ENCODE results near the gene TBX2. TPM values are rescaled to one million over a fixed set of nuclear protein-coding genes. Genes with fewer than 3 reads are reported as not detected.
A peak's percentile ranks its signal among the peaks of the same experiment; 100 is the strongest.

Gene TBX2
- total and polyA plus RNA-seq, 2 donors (not counting 1 experiment from before 2014, with no cell fraction given) = 40.5 to 148 TPM

DNA sequence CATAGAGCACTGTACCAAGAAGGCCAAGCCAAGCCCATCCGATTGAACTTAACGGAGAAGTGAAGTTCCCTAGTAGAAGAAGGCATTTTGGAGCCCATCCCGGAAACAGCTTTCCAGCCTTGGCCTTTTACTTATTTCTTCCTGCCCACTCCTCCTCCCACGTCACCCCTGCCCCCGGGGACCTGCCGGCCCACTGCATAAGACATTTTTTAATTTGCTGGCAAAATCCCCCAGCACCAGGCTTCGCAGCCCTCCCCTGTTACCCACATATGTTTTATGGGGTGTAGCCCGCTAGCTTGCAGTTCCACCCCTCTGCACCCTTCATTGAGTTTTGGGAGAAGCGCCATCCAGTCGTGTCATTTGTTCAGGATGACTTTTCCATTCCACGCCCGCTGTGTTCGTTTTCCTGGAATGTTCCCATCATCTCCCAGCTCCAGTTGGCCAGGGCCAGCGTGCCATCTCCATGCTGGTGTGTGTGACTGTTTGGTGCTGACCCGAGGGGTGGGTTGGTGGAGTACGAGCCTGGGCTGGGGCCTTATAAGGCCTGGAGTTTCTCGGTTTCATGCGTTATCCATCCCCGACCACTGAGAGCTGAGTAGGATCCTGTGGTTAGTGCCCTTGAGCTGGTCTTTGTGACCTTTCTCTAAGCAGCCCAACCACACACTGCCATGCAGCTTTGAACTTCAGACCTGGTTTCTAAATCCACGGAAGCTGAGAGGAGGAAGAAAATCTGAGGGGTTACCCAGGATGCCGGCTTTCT, 20.0 kb upstream of the TBX2 start:
- Histone ChIP-seq H3K4me1 (ENCODE audit: control insufficient read depth, extremely low read depth, insufficient read depth, low read length) (peaks cover 31% of the 10 kb centered on the region), H3K36me3 (ENCODE audit: control insufficient read depth, insufficient read depth, low read length) (no peaks in the 10 kb centered on the region), H3K79me2 (ENCODE audit: control insufficient read depth, insufficient read depth, low read length) (no peaks in the 10 kb centered on the region), H4K20me1 (ENCODE audit: control insufficient read depth, extremely low read depth, insufficient read depth, low read length) (no peaks in the 10 kb centered on the region), H3K27me3 (ENCODE audit: control insufficient read depth, insufficient read depth, low read length) (no peaks in the 10 kb centered on the region), H3K9ac (ENCODE audit: insufficient read depth, low read length) (no peak overlapping the region), H3K4me2 (ENCODE audit: extremely low read depth, insufficient read depth, low read length) (peak overlapping the region; percentile 40), H3K4me3 (replicated peaks in 1 of 4; ENCODE audit: control extremely low read depth in 1 of 4, insufficient read depth in 1 of 4, low read depth in 3 of 4, low read length in 4 of 4) (no peak overlapping the region), H3K9me3 (ENCODE audit: control insufficient read depth, insufficient read depth, low read depth, low read length) (no peaks in the 10 kb centered on the region), H3K27ac (ENCODE audit: insufficient read depth, low read length) (peak overlapping the region; percentile 50), H2AFZ (ENCODE audit: low read length) (peak overlapping the region; percentile 21)
- no peak for TF ChIP-seq EZH2 (IDR thresholded peaks at IDR 0.05; ENCODE audit: low read length, missing control alignments)
- TF ChIP-seq, protein P1, sequence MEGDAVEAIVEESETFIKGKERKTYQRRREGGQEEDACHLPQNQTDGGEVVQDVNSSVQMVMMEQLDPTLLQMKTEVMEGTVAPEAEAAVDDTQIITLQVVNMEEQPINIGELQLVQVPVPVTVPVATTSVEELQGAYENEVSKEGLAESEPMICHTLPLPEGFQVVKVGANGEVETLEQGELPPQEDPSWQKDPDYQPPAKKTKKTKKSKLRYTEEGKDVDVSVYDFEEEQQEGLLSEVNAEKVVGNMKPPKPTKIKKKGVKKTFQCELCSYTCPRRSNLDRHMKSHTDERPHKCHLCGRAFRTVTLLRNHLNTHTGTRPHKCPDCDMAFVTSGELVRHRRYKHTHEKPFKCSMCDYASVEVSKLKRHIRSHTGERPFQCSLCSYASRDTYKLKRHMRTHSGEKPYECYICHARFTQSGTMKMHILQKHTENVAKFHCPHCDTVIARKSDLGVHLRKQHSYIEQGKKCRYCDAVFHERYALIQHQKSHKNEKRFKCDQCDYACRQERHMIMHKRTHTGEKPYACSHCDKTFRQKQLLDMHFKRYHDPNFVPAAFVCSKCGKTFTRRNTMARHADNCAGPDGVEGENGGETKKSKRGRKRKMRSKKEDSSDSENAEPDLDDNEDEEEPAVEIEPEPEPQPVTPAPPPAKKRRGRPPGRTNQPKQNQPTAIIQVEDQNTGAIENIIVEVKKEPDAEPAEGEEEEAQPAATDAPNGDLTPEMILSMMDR (conservative IDR thresholded peaks at IDR 0.05 in 1 of 2, IDR thresholded peaks at IDR 0.05 in 1 of 2; ENCODE audit: low read depth in 1 of 2, low read length in 2 of 2) = no peak
- no peak for DNase-seq (ENCODE audit: low read depth in 2 of 2)

DNA sequence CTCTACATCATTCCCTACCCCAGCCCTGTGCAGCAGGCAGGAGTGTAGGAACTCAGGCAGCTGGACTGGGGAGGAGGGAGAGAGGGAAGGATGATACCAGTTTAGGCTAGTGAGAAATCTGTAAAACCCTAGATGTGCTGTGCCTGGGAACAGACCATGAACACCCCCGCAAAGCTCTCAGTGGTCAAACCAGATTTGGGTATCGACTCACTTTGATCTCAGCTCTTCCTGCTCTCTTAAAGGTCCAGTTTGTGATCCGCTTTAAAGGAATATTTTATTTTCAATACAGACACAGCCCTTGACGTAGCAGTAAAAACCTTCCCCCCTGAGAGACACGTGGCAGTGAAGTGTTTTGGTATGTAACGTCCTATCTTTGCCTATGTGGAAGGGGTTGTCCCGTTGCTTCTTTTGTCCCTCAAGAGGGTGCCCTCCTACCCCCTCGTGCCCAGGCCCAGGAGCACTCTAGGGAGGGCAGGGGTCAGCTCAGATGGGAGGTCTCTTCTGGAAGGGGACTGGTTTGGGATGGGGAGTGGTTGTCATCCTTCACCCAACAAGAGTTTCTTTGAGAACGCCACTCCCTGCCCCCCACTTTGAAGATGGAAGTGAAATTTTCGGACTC, 19.3 kb upstream of the TBX2 start:
- Histone ChIP-seq H4K20me1 (ENCODE audit: control insufficient read depth, extremely low read depth, insufficient read depth, low read length) (no peaks in the 10 kb centered on the region), H3K9ac (ENCODE audit: insufficient read depth, low read length) (no peak overlapping the region), H3K79me2 (ENCODE audit: control insufficient read depth, insufficient read depth, low read length) (no peaks in the 10 kb centered on the region), H3K27me3 (ENCODE audit: control insufficient read depth, insufficient read depth, low read length) (no peaks in the 10 kb centered on the region), H3K4me1 (ENCODE audit: control insufficient read depth, extremely low read depth, insufficient read depth, low read length) (peaks cover 31% of the 10 kb centered on the region), H3K4me3 (replicated peaks in 1 of 4; ENCODE audit: control extremely low read depth in 1 of 4, insufficient read depth in 1 of 4, low read depth in 3 of 4, low read length in 4 of 4) (no peak overlapping the region), H3K9me3 (ENCODE audit: control insufficient read depth, insufficient read depth, low read depth, low read length) (no peaks in the 10 kb centered on the region), H2AFZ (ENCODE audit: low read length) (peak overlapping the region; percentile 21), H3K27ac (ENCODE audit: insufficient read depth, low read length) (peak overlapping the region; percentile 50), H3K36me3 (ENCODE audit: control insufficient read depth, insufficient read depth, low read length) (no peaks in the 10 kb centered on the region), H3K4me2 (ENCODE audit: extremely low read depth, insufficient read depth, low read length) (peak overlapping the region; percentile 40)
- no peak for DNase-seq (ENCODE audit: low read depth in 2 of 2)
- no peak for TF ChIP-seq EZH2 (IDR thresholded peaks at IDR 0.05; ENCODE audit: low read length, missing control alignments)
- TF ChIP-seq, protein P1 (conservative IDR thresholded peaks at IDR 0.05 in 1 of 2, IDR thresholded peaks at IDR 0.05 in 1 of 2; ENCODE audit: low read depth in 1 of 2, low read length in 2 of 2) = no peak

DNA sequence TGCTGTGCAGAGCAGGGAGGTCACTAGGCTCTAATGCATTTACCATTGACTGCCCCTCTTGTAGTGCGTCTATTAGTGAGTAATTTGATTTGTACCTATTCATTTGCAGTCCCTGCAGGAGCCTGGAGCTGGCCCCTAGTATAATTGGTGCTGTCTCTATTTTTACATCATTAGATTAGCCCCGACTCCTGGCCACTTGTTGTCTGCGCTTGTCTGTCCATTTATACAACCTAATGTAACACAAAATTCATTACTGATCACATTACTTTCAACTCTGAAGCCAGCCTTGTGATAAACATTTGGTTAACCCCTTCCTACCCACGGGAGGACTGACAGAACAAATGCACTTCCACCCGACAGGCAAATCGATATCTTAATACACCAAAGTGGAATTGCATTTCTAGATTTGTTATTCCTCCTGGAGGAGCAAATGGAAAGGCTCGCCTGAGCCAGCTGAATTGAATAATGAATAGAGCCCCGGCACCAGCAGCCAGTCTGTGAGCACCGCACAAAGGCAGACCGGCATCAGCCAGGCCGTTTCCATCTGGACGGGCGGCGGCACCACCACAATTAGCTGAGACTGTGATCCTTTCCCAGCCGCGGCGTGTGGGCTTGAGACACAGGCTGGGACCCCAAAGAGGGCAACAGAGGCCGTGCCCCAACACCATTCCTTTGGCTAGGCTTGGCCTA, 18.7 kb upstream of the TBX2 start:
- peak overlapping the region; percentile 50 for H3K27ac ChIP-seq (ENCODE audit: insufficient read depth, low read length)

More for the DNA sequence above, 18.7 kb upstream of the TBX2 start:
- no peaks in the 10 kb centered on the region for H3K27me3 ChIP-seq (ENCODE audit: control insufficient read depth, insufficient read depth, low read length)
- H3K4me3 ChIP-seq (replicated peaks in 1 of 4; ENCODE audit: control extremely low read depth in 1 of 4, insufficient read depth in 1 of 4, low read depth in 3 of 4, low read length in 4 of 4) = no peak overlapping the region
- H3K36me3 ChIP-seq (ENCODE audit: control insufficient read depth, insufficient read depth, low read length) = no peaks in the 10 kb centered on the region
- H3K9ac ChIP-seq (ENCODE audit: insufficient read depth, low read length) = no peak overlapping the region
- H2AFZ ChIP-seq (ENCODE audit: low read length) = peak overlapping the region; percentile 8
- no peaks in the 10 kb centered on the region for H4K20me1 ChIP-seq (ENCODE audit: control insufficient read depth, extremely low read depth, insufficient read depth, low read length)
- TF ChIP-seq, protein P1 (conservative IDR thresholded peaks at IDR 0.05 in 1 of 2, IDR thresholded peaks at IDR 0.05 in 1 of 2; ENCODE audit: low read depth in 1 of 2, low read length in 2 of 2) = no peak
- TF ChIP-seq EZH2 (IDR thresholded peaks at IDR 0.05; ENCODE audit: low read length, missing control alignments) = no peak
- H3K9me3 ChIP-seq (ENCODE audit: control insufficient read depth, insufficient read depth, low read depth, low read length) = no peaks in the 10 kb centered on the region
- no peaks in the 10 kb centered on the region for H3K79me2 ChIP-seq (ENCODE audit: control insufficient read depth, insufficient read depth, low read length)
- peaks cover 31% of the 10 kb centered on the region for H3K4me1 ChIP-seq (ENCODE audit: control insufficient read depth, extremely low read depth, insufficient read depth, low read length)
- peak overlapping the region; percentile 11 for H3K4me2 ChIP-seq (ENCODE audit: extremely low read depth, insufficient read depth, low read length)
- peak in 1 of 2 donors; percentile 25 for DNase-seq (ENCODE audit: low read depth in 2 of 2)
